ENCODE data around the gene PPP1R27.

DNA sequence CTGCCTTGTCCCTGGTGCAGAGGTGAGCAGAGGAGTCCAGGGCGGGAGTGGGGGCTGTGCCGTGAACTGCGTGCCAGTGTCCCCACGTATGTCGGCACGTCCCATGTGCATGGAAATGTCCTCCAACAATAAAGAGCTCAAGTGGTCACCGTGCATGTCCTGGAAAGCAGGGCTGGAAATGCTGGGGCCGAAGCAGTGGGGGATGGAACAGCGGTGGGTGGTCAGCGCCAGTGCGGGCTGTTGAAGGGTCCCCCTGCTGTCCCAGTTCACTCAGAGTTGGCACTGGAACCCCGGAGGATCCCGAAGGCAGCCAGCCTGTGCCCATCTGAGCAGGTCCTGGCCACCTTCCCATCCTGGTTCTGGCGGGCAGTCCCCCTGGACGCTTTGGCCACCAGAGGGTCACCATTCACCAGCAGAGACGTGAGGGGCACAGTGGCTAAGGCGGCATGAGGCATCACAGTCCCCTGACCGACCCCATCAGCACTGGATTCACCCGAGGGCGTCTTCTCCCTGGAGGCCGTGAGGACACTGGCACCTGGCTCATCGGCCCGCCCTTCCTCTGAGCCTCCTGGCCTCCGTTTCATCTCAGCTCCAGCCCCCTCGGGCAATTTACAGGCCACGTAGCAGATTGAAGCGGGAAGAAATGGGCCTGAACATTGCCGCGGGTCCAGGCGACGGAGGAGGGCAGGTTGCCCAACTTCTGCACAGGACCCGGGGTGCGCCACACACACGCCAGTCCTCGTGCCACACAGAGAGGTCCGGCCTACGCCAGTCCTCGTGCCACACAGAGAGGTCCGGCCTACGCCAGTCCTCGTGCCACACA, 20.8 kb downstream of the PPP1R27 start:
- TF ChIP-seq, protein P1, sequence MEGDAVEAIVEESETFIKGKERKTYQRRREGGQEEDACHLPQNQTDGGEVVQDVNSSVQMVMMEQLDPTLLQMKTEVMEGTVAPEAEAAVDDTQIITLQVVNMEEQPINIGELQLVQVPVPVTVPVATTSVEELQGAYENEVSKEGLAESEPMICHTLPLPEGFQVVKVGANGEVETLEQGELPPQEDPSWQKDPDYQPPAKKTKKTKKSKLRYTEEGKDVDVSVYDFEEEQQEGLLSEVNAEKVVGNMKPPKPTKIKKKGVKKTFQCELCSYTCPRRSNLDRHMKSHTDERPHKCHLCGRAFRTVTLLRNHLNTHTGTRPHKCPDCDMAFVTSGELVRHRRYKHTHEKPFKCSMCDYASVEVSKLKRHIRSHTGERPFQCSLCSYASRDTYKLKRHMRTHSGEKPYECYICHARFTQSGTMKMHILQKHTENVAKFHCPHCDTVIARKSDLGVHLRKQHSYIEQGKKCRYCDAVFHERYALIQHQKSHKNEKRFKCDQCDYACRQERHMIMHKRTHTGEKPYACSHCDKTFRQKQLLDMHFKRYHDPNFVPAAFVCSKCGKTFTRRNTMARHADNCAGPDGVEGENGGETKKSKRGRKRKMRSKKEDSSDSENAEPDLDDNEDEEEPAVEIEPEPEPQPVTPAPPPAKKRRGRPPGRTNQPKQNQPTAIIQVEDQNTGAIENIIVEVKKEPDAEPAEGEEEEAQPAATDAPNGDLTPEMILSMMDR (IDR thresholded peaks at IDR 0.05): no peak
- no peak for TF ChIP-seq POLR2A (IDR thresholded peaks at IDR 0.05)
